ENCODE data around the gene GARIN5B.
"Not testable (repeated sequence)": the region's sequence is repeated elsewhere in the genome, so short reads cannot be mapped to it uniquely, and the experiment has no call there.

GARIN5B gene

GRCh38 chr19:55362990-55363716, at the start of gene GARIN5B:
GARIN5B (minus strand) TSS chr19:55363260; CDS start chr19:55363066, 194 bp downstream.
- DNase-seq (ENCODE audit: low read depth in 2 of 2) = no peak

- no peak for DNase-seq (ENCODE audit: low read depth in 2 of 2)
These were observed 47.1 kb upstream of the GARIN5B start for GRCh38 chr19:55410168-55410567.

- DNase-seq (ENCODE audit: low read depth in 2 of 2) = not testable (repeated sequence)
These were observed 46.1 kb upstream of the GARIN5B start for GRCh38 chr19:55409179-55409578.

GRCh38 chr19:55408533-55408872, 45.4 kb upstream of the GARIN5B start:
- no peak for DNase-seq (ENCODE audit: low read depth in 2 of 2)

- DNase-seq (ENCODE audit: low read depth in 2 of 2) = peak; percentile 94
These were observed 44.9 kb upstream of the GARIN5B start for GRCh38 chr19:55407800-55408532.

GRCh38 chr19:55407550-55407799, 44.4 kb upstream of the GARIN5B start, which contains the start of gene UBE2S:
UBE2S (minus strand) TSS chr19:55407788; CDS start chr19:55407589, 199 bp downstream.
- not testable (repeated sequence) for DNase-seq (ENCODE audit: low read depth in 2 of 2)

- DNase-seq (ENCODE audit: low read depth in 2 of 2) = no peak
These were observed 43.9 kb upstream of the GARIN5B start for GRCh38 chr19:55406826-55407549.

GRCh38 chr19:55406091-55406825, 43.2 kb upstream of the GARIN5B start:
- no peak for DNase-seq (ENCODE audit: low read depth in 2 of 2)

GRCh38 chr19:55405638-55406037, 42.6 kb upstream of the GARIN5B start:
- no peak for DNase-seq (ENCODE audit: low read depth in 2 of 2)

GRCh38 chr19:55402509-55402908, 39.4 kb upstream of the GARIN5B start:
- no peak for DNase-seq (ENCODE audit: low read depth in 2 of 2)

GRCh38 chr19:55401390-55401789, 38.3 kb upstream of the GARIN5B start:
- DNase-seq (ENCODE audit: low read depth in 2 of 2) = not testable (repeated sequence)

- no peak for DNase-seq (ENCODE audit: low read depth in 2 of 2)
These were observed 37.4 kb upstream of the GARIN5B start for GRCh38 chr19:55400281-55401087.

- DNase-seq (ENCODE audit: low read depth in 2 of 2) = no peak
These were observed 35.3 kb upstream of the GARIN5B start for GRCh38 chr19:55398200-55398925.

- no peak for DNase-seq (ENCODE audit: low read depth in 2 of 2)
These were observed 30.0 kb upstream of the GARIN5B start for GRCh38 chr19:55392820-55393761.

GRCh38 chr19:55391702-55392615, 28.9 kb upstream of the GARIN5B start:
- no peak for DNase-seq (ENCODE audit: low read depth in 2 of 2)

GRCh38 chr19:55391191-55391670, 28.2 kb upstream of the GARIN5B start:
- DNase-seq (ENCODE audit: low read depth in 2 of 2) = no peak

- no peak for DNase-seq (ENCODE audit: low read depth in 2 of 2)
These were observed 27.4 kb upstream of the GARIN5B start for GRCh38 chr19:55390461-55390880.
